HG02884 (cell line): ENCODE results near the gene TUT7.
"Not testable (repeated sequence)": the region's sequence is repeated elsewhere in the genome, so short reads cannot be mapped to it uniquely, and the experiment has no call there.

Source experiments
- ATAC-seq: cut with Tn5 transposase; IDR thresholded peaks from one replicate; pipeline ENCODE4 v1.9.1; 2021; ENCODE audit warnings: mild to moderate bottlenecking, moderate library complexity; ENCODE audit not compliant: unreplicated experiment

TUT7 gene

GRCh38 chr9:86303316-86303975, 50.8 kb downstream of the TUT7 start:
- ATAC-seq: no peak

- no peak for ATAC-seq
These were observed 52.5 kb downstream of the TUT7 start for GRCh38 chr9:86301686-86302085.

GRCh38 chr9:86300701-86301100, 53.5 kb downstream of the TUT7 start:
- no peak for ATAC-seq

GRCh38 chr9:86298873-86299272, 55.3 kb downstream of the TUT7 start:
- no peak for ATAC-seq

GRCh38 chr9:86290341-86290740, 63.9 kb downstream of the TUT7 start:
- ATAC-seq: not testable (repeated sequence)

- ATAC-seq: no peak
These were observed 65.6 kb downstream of the TUT7 start for GRCh38 chr9:86288499-86289198.

GRCh38 chr9:86287013-86287412, 67.2 kb downstream of the TUT7 start:
- ATAC-seq: no peak

- no peak for ATAC-seq
These were observed 67.9 kb downstream of the TUT7 start for GRCh38 chr9:86286278-86286677.

- ATAC-seq: no peak
These were observed 68.9 kb downstream of the TUT7 start for GRCh38 chr9:86285261-86285660.

- peak; percentile 12 for ATAC-seq
These were observed 71.2 kb downstream of the TUT7 start for GRCh38 chr9:86282979-86283535.

- peak; percentile 75 for ATAC-seq
These were observed 71.9 kb downstream of the TUT7 start, which contains the start of gene ISCA1 for GRCh38 chr9:86282077-86282978. Gene ISCA1 (minus strand): TSS chr9:86282538. CDS start chr9:86282458, 80 bp downstream.

GRCh38 chr9:86281593-86282076, 72.6 kb downstream of the TUT7 start:
- ATAC-seq: peak; percentile 22

GRCh38 chr9:86280580-86280979, 73.6 kb downstream of the TUT7 start:
- no peak for ATAC-seq

GRCh38 chr9:86279839-86280238, 74.4 kb downstream of the TUT7 start:
- no peak for ATAC-seq

GRCh38 chr9:86277072-86277471, 77.1 kb downstream of the TUT7 start:
- no peak for ATAC-seq

- no peak for ATAC-seq
These were observed 78.2 kb downstream of the TUT7 start for GRCh38 chr9:86275962-86276361.

- no peak for ATAC-seq
These were observed 79.2 kb downstream of the TUT7 start for GRCh38 chr9:86274821-86275643.

- no peak for ATAC-seq
These were observed 82.0 kb downstream of the TUT7 start for GRCh38 chr9:86272221-86272620.

GRCh38 chr9:86263876-86264275, 90.3 kb downstream of the TUT7 start:
- no peak for ATAC-seq

- no peak for ATAC-seq
These were observed 91.7 kb downstream of the TUT7 start for GRCh38 chr9:86262492-86262891.
